Type B pancreatic cell (in vitro differentiated cells): ENCODE results near the gene ACVR1B. TPM values are rescaled to one million over a fixed set of nuclear protein-coding genes. Genes with fewer than 3 reads are reported as not detected.

Experiments
- DNase-seq: peaks from one replicate; pipeline ENCODE4 v3.0.0; 2021; ENCODE audit warnings: mixed read lengths; ENCODE audit not compliant: unreplicated experiment; ENCODE audit errors: extremely low spot score
- H3K27ac Mint-ChIP-seq: 2 replicates; pipeline ENCODE4 v1.8.0; 2021; ENCODE audit warnings: mild to moderate bottlenecking, mixed read lengths
- H3K27me3 Mint-ChIP-seq: 2 replicates; pipeline ENCODE4 v1.8.0; 2021; ENCODE audit warnings: mixed read lengths
- H3K36me3 Mint-ChIP-seq: 2 replicates; pipeline ENCODE4 v1.8.0; 2021; ENCODE audit warnings: mixed read lengths
- H3K4me1 Mint-ChIP-seq: one replicate; pipeline ENCODE4 v1.8.0; 2021; ENCODE audit warnings: mixed read lengths; ENCODE audit not compliant: unreplicated experiment
- H3K4me3 Mint-ChIP-seq: 2 replicates; pipeline ENCODE4 v1.8.0; 2021; ENCODE audit warnings: mild to moderate bottlenecking, mixed read lengths
- H3K9me3 Mint-ChIP-seq: 2 replicates; pipeline ENCODE4 v1.8.0; 2021; ENCODE audit warnings: mixed read lengths
- total RNA-seq: library from RNA; stranded (reverse); gene quantifications from 2 replicates; pipeline ENCODE4 v1.2.1, GENCODE V29; 2021; ENCODE audit warnings: low replicate concordance
- TF ChIP-seq, protein P1 (sequence below): fragments of 200-600 bp; sonication (generic); conservative IDR thresholded peaks from 2 replicates; pipeline ENCODE4 v1.5.0; 2021; ENCODE audit warnings: antibody characterized with exemption, mild to moderate bottlenecking

The ACVR1B gene
- total RNA-seq, 1 donor from 2014 or later: 36.1 TPM

DNA sequence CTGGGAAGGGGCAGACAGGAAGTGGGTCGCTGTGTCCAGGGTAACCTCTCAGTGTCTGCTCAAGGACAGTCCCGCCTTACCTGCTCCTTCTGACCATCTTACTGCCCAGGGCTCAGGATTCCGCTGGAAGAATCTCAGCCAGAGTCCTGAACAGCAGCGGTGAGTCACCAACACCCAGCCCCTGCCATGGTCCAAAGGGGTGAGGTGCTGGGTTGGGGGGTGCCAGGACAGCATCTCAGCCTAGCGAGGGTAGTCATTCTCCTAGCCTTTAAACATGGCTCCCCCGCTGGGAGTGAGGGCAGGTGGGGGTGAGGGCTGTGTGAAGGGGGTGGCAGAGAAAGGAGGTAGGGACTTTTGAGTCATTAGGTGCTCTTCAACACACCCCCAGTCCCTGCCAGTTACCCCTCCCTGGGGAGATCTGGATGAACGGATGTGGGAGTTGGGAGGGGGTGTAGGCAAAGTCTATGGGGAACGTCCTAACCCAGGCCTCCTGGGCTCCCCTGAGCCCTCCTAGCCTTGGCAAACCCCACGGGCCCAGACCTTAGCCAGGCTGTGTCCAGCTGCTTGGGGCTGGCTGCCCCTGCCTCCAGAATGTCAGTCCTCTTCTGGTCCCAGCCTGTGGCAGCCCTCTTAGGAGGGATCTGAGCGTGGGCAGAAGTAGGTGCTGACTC is 57.7 kb downstream of the ACVR1B start:
- H3K4me1 Mint-ChIP-seq: peaks cover 25% of the 10 kb centered on the region
- TF ChIP-seq, protein P1, sequence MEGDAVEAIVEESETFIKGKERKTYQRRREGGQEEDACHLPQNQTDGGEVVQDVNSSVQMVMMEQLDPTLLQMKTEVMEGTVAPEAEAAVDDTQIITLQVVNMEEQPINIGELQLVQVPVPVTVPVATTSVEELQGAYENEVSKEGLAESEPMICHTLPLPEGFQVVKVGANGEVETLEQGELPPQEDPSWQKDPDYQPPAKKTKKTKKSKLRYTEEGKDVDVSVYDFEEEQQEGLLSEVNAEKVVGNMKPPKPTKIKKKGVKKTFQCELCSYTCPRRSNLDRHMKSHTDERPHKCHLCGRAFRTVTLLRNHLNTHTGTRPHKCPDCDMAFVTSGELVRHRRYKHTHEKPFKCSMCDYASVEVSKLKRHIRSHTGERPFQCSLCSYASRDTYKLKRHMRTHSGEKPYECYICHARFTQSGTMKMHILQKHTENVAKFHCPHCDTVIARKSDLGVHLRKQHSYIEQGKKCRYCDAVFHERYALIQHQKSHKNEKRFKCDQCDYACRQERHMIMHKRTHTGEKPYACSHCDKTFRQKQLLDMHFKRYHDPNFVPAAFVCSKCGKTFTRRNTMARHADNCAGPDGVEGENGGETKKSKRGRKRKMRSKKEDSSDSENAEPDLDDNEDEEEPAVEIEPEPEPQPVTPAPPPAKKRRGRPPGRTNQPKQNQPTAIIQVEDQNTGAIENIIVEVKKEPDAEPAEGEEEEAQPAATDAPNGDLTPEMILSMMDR: no peak
- H3K27ac Mint-ChIP-seq: no peak overlapping the region
- peaks cover 39% of the 10 kb centered on the region for H3K27me3 Mint-ChIP-seq
- H3K4me3 Mint-ChIP-seq: peak overlapping the region; percentile 49
- H3K9me3 Mint-ChIP-seq: no peaks in the 10 kb centered on the region
- H3K36me3 Mint-ChIP-seq: peaks cover 10% of the 10 kb centered on the region
- no peak for DNase-seq

DNA sequence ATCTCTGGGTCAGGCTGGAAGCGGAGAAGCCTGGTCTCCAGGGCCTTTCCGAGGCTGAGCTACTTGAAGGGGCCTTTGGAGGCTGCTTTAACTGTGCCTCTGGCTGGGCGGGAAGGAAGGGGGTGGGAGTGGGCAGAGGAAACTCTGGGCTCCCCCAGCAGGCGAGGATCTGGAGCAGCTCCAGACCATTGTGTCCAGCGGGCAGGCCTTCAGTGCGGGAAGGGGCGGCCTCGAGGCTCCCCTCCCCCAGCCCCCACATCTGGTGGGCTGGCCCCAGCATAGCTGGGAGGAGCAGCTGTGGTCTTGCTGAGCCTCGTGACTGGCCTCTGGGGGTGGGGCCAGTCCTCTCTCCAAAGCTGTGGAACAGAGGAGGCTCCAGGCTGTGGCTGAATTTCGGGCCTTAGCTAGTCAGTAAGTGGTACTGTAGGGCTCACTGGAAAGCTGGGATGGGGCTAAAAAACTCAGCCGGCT is 58.7 kb downstream of the ACVR1B start:
- peaks cover 10% of the 10 kb centered on the region for H3K36me3 Mint-ChIP-seq
- H3K27ac Mint-ChIP-seq: peak overlapping the region; percentile 46
- TF ChIP-seq, protein P1: no peak
- peak overlapping the region; percentile 59 for H3K4me3 Mint-ChIP-seq
- peaks cover 25% of the 10 kb centered on the region for H3K4me1 Mint-ChIP-seq
- peak; percentile 86 for DNase-seq
- H3K27me3 Mint-ChIP-seq: peaks cover 36% of the 10 kb centered on the region
- no peaks in the 10 kb centered on the region for H3K9me3 Mint-ChIP-seq

DNA sequence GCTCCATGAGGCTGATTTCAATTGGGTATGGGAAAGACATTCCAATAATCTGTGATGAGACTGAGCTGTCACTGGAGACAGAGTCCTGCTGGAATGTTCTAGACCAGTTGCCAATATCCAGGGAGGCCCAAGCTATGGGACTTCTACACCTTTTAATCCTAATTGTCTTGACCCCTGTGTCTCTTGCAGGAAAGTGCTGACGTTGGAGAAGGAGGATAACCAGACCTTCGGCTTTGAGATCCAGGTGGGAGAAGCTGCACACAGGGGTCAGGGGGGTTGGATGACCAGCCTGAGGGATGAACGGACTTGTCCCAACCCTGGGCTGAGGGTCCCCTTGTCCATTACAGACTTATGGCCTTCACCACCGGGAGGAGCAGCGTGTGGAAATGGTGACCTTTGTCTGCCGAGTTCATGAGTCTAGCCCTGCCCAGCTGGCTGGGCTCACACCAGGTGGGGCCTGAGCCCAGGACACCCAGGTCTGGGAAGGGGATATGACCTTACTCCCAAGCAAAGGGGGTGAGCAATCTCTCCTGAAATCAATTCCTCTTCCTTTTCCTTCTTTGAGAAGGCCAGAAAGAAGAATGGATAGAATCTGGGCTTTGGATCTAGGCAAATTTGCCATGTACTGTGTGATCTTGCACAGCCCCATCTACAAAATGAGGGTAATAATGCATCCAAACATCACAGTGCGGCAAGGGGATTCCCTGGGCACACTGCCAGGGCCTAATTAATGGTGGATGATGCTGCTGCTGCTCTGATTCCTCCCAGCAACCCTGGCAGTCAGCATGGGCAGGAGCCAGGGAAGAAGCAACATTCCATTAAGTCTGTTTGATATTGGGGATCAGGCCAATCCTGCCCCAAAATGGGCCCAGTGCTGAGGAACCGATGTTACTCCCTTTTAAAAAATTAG is 59.4 kb downstream of the ACVR1B start:
- H3K4me1 Mint-ChIP-seq: peaks cover 23% of the 10 kb centered on the region
- peaks cover 10% of the 10 kb centered on the region for H3K36me3 Mint-ChIP-seq
- H3K4me3 Mint-ChIP-seq: peak overlapping the region; percentile 44
- TF ChIP-seq, protein P1: no peak
- peak overlapping the region; percentile 29 for H3K27ac Mint-ChIP-seq
- peaks cover 32% of the 10 kb centered on the region for H3K27me3 Mint-ChIP-seq
- H3K9me3 Mint-ChIP-seq: no peaks in the 10 kb centered on the region
- no peak for DNase-seq

DNA sequence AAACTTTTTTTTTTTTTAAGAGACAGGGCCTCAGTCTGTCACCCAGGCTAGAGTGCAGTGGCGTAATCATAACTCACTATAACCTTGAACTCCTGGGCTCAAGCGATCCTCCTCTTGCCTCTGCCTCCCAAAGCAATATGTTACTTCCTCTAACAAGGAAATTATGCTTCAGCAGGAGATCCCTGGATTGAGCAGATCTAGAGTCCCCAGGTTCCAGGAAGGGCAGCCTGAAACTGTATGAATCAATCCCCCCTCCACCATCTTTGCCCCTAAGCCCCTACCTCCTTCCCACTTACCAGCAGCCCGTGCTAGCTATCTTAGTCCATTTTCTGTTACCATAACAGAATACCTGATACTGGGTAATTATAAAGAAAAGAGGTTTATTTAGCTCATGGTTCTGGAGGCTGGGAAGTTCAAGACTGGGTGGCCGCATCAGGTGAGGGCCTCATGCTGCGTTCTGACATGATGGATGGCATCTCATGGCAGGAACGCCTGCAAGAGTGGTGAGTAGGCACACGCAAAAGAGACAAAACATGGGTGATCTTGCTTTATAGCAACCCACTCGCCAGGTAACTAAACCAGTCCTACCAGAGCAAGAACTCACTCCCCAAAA is 60.2 kb downstream of the ACVR1B start:
- TF ChIP-seq, protein P1: no peak
- Mint-ChIP-seq H3K9me3 (no peaks in the 10 kb centered on the region), H3K36me3 (peaks cover 10% of the 10 kb centered on the region), H3K27ac (no peak overlapping the region), H3K4me1 (peaks cover 22% of the 10 kb centered on the region), H3K27me3 (peaks cover 31% of the 10 kb centered on the region), H3K4me3 (no peak overlapping the region)
- no peak for DNase-seq

DNA sequence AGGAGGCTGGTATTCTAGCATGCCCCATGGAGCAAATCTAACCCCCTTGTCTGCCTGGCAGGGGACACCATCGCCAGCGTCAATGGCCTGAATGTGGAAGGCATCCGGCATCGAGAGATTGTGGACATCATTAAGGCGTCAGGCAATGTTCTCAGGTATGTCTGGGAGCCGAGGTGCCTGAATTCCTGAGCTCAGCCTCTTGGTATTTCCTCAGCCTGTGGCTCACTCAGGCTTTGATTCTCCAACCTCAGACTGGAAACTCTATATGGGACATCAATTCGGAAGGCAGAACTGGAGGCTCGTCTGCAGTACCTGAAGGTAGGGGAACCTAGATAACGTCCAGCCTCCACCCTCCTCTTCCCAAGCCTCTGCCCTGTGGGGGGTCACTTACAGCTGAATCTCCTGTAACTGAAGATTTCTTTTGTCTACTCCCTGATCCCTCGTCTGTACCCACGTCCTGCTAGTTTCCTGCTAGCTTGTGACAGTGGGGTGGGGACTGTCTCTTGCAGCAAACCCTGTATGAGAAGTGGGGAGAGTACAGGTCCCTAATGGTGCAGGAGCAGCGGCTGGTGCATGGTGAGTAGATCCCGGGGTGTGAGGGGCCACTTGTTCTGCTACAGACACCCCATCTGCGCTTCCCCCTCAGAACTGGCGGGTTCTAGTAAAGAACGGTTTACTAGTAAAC is 62.3 kb downstream of the ACVR1B start:
- TF ChIP-seq, protein P1: no peak
- Mint-ChIP-seq H3K4me1 (peaks cover 31% of the 10 kb centered on the region), H3K27ac (no peak overlapping the region), H3K9me3 (no peaks in the 10 kb centered on the region), H3K36me3 (peaks cover 10% of the 10 kb centered on the region), H3K4me3 (no peak overlapping the region), H3K27me3 (peaks cover 34% of the 10 kb centered on the region)
- DNase-seq: no peak
